Occipital lobe (tissue), 2 donors: Measurements from ENCODE around the gene PDE8B. TPM values are rescaled to one million over a fixed set of nuclear protein-coding genes. Genes with fewer than 3 reads are reported as not detected.
"Not testable (repeated sequence)": the region's sequence is repeated elsewhere in the genome, so short reads cannot be mapped to it uniquely, and the experiment has no call there.

Source experiments
- DNase-seq: peaks from one replicate; lab custom pipeline; 2025; lab: John Stamatoyannopoulos, UW
- total RNA-seq: library from RNA; depleted of rRNA; stranded (reverse); fragments of >200 nt; gene quantifications from one replicate; pipeline ENCODE4 v1.2.3, GENCODE V29; 2014

The PDE8B gene
- total RNA-seq, 1 donor from 2014 or later = 5.3 TPM

DNA sequence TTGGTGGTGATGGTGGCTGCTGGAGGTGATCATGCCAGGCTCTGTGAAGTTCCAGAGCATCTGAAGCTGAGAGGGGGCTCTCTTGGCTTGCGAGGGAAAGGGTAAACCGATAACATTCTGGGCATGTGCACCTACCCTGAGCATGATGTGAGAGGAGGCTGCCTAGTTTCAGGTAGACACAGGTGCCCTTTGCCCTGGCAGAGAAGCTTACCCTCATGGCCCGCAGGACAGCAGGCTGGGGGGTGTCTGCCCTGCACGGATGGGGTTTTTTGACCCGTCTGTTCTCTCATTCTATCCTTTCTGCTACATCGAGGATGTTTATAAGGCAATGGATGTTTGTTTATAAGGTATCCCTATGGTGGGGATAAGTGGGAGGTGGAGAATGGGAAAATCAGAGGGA lies 148.8 kb downstream of the PDE8B start:
- DNase-seq = no peak

- DNase-seq = no peak
Observed at GRCh38 chr5:77360381-77360780, 149.9 kb downstream of the PDE8B start.

- DNase-seq = no peak
Observed at GRCh38 chr5:77360973-77361372, 150.5 kb downstream of the PDE8B start.

- DNase-seq = no peak
Observed at GRCh38 chr5:77366717-77367500, 156.4 kb downstream of the PDE8B start.

- no peak for DNase-seq
Observed at GRCh38 chr5:77367741-77368140, 157.3 kb downstream of the PDE8B start.

GRCh38 chr5:77368367-77368766 lies 157.9 kb downstream of the PDE8B start:
- no peak for DNase-seq

GRCh38 chr5:77369566-77369965 lies 159.1 kb downstream of the PDE8B start:
- DNase-seq = no peak

- no peak for DNase-seq
Observed at GRCh38 chr5:77374686-77375085, 164.2 kb downstream of the PDE8B start.

GRCh38 chr5:77376609-77377300 lies 166.3 kb downstream of the PDE8B start:
- no peak for DNase-seq

DNA sequence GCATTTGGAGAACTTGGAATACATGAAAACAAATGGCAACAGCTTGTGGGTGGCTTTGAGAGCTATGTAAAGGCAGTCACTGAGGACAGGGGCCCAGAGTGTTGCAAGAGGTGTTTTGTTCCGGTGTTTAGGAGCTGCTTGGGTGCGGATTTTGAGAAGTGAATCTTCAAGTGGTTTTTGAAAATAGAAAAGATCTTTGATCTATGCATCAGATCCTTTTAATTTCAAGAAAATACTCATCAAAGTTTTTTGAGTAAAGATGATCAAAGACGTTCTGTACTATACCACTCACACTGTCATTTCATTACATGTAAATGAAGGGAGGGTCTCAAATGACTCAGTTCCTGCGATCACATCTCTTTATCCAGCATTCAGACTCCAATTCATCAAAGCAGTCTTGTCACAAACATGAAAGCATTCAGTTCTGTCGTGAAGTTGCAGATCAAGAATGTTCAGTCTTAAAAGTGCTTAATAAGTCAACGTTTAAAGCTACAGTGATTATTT lies 169.1 kb downstream of the PDE8B start:
- no peak for DNase-seq

DNA sequence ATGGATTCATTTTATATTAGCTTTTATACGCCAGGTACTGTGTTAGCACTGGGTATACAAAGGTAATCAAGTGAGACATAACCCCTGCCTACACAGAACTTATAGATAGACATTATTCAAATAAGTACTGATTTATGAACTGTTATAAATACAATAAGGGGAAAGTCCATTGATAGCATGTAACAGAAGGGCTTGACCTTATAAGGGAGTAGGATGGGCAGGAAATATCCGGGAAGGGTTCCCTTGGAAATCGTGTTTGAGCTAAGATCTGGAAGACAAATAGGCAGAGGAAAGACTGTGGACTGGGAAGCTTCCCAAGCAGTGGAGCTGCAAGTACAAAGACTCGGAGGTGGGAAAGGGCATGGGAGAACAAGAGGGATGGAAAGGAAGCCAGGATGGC lies 170.2 kb downstream of the PDE8B start:
- DNase-seq = no peak

DNA sequence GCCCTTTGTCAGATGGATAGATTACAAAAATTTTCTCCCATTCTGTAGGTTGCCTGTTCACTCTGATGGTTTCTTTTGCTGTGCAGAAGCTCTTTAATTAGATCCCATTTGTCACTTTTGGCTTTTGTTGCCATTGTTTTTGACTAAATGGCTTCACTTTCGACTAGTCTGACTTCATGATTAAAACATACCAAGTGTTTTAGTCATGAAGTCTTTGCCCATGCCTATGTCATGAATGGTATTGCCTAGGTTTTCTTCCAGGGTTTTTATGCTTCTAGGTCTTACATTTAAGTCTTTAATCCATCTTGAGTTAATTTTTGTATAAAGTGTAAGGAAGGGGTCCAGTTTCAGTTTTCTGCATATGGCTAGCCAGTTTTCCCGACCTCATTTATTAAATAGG lies 172.9 kb downstream of the PDE8B start:
- DNase-seq = not testable (repeated sequence)

GRCh38 chr5:77386340-77386739 lies 175.9 kb downstream of the PDE8B start:
- DNase-seq = not testable (repeated sequence)

DNA sequence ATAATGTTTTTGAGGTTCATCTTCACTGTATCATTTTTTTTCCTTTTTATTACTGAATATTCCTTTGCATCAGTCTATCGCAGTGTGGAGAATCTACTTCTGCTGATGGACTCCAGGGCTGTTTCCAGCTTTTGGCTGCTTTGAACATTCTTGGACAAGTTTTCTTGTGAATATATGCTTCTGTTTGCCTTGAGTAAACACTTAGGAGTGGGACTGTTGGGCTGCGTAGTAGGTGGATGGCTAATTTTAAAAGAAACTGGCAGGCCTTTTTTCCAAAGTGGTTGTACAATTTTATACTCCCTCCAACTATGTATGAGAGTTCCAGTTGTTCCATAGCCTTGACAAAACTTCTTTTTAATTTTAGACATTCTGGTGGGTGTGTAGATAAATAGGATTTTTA lies 179.3 kb downstream of the PDE8B start:
- no peak for DNase-seq

GRCh38 chr5:77390221-77390620 lies 179.7 kb downstream of the PDE8B start:
- no peak for DNase-seq

GRCh38 chr5:77390795-77391194 lies 180.3 kb downstream of the PDE8B start:
- DNase-seq = no peak

DNA sequence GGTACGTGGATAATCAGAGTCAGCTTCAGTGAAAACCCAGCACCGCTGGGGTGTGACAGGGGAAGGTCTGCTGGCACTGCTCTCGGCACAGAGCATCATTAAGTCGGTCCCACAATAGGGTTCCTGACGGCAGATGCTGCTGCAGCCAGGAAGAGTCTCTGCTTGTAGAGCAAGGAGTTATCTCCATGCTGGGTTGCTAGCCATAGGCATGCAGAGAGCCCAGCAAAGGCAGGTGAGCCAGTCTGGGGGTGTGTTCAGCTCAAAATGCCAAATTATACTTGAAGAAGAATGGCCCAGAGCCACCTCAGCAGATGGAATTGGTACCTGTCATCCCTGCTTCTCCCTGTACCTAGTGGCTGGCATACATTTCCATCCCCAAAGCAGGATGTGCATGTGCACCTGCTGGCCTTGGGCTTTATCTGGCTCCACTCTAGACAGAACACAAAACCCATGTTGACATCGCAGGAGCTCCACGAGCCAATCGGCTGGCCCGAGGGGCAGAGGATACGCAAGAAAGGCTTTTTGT lies 180.8 kb downstream of the PDE8B start:
- no peak for DNase-seq

DNA sequence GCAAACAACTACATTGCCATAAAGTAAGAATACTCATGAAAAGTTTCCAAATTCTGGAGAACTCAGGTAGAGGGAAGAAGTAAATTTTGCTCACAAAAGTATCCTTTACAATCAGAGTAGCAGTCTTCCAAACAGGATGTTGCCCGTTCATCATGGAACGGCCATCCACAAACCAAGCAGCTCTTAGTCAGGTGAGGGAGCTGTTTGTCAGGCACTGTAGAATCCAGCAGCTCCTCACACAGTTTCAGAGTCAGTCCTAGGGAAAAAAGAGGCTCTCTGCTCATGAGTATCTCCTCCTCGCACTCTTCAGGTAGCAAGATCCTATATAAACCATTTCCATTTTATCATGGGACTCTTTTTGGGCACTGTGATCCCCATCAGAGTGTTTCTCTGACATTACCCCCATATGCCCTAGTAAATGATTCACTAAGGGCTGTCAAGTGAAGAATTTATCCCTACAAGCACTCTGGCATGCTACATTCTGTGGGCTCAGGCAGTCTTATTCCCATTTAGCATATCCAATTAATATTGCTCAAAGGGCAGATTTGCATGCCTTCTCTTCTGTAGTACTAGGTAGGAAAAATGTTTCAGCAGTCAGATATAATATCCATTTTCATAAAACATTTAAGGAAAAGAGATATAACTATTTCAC lies 183.7 kb downstream of the PDE8B start:
- no peak for DNase-seq

DNA sequence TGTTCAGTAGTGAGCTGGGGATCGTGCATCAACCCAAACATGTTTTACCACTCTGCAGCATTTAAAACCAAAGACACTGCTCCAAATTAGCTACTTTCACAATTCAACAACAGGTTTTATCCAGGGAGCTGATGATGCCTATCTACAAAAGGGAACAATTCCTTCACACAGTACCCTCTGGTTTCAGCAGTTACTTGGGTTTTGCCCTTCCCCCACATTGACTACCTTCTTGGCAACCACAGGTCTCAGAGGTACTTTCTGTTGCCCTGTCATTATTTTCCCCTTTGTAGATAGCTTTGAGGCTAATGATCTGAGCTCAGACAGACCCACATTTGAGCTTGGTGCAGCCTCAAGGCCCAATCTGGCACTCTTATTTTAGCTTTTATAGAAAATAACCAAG lies 185.5 kb downstream of the PDE8B start:
- no peak for DNase-seq

DNA sequence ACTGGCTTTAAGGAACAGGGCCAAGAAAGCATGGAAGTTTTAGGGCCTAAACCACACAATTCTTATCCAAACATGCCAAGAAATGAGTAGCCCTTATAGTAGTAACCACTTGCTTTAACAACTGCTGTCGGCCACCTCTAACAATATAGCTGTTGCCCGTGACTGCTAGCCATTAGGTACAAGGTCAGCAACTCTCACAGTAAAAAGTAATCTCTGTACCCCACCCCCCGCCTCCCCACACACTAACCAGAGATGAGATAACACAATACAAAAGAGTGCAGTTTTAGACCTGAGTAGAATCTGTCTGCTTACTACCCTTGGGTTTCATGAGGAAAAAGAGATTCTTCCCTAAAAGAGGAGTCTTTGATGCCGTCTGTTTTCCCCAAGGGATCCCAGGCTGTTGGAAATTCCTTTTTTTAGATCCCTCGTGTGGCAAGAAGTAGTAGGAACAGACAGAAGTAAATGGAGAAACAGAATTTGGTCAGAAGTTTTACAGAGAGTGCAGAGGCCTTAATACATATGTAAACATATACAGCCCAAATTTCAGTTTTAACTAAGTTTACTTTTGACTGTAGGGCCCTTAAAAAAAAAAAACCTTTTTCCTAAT lies 187.3 kb downstream of the PDE8B start:
- DNase-seq = no peak

DNA sequence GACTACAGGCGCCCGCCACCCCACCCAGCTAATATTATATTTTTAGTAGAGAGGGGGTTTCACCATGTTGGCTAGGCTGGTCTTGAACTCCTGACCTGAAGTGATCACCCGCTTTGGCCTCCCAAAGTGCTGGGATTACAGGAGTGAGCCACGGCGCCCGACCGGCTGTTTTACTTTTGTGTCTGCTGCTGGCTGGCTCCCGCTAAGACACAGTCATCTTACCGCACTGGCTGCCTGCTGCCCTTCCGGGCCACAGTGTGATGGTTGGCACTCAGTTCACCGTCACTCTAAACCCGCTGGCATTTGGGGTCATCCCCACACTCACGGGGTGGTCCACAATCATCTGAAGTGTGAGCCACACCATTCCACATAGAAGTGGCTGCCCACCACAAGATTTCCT lies 188.0 kb downstream of the PDE8B start:
- no peak for DNase-seq

DNA sequence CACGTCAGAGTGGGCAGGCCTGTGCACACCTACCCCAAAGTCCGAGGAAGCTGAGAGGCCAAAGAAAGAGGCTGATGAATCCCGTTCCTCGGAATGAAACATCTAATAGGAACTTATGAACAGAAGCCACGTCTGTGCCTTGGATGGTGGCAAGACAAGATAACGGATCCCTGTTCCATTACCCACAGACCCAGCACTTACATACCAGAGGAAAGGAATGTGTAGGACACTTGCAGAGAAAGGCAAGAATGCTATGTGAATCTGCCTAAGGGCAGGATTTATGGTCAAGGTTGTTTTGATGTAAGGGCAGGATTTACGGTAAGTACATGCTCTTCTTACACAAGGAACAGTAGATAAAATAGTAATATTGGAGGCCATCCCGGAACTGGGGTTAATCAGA lies 188.4 kb downstream of the PDE8B start:
- no peak for DNase-seq
